SK-N-SH (cell line): ENCODE results near the gene PDGFA. TPM values are rescaled to one million over a fixed set of nuclear protein-coding genes. Genes with fewer than 3 reads are reported as not detected.
A peak's percentile ranks its signal among the peaks of the same experiment; 100 is the strongest.

Experiments
- CTCF ChIA-PET: fragments of 300-600, 350-600 bp; formaldehyde crosslinking; extraction: SDS; loops from one replicate; lab custom pipeline; 2021; lab: Yijun Ruan, JAX
- POLR2A ChIA-PET: fragments of 350-600 bp; sonication (Branson Sonifier 250); formaldehyde crosslinking; extraction: SDS; loops from one replicate; lab custom pipeline; 2020; ENCODE audit warnings: antibody characterized with exemption, inconsistent platforms; lab: Yijun Ruan, JAX
- DNase-seq: peaks from one replicate; pipeline ENCODE4 v3.0.0; 2012
- H2AFZ ChIP-seq: fragments of 200-600 bp; sonication (generic); 2 replicates; pipeline ENCODE4 v1.8.1; 2016; ENCODE audit warnings: antibody characterized with exemption, mild to moderate bottlenecking, low read depth
- H3F3A ChIP-seq: fragments of 200-600 bp; sonication (generic); replicated peaks from 2 replicates; pipeline ENCODE3; 2016; ENCODE audit warnings: antibody characterized with exemption, mild to moderate bottlenecking; ENCODE audit not compliant: insufficient read depth
- H3K27ac ChIP-seq, 2 experiments: fragments of 200-500 bp in 1 of 2; fragments of 200-600 bp in 1 of 2; sonication (Bioruptor generic) in 1 of 2; sonication (generic), shearing (Covaris generic) in 1 of 2; 2 replicates each; pipeline versions ENCODE4 v1.5.1 to v1.6.1; 2014 to 2016; ENCODE audit warnings: low read depth in 2 of 2, inconsistent platforms in 1 of 2, low read length in 1 of 2, mild to moderate bottlenecking in 1 of 2, mixed read lengths in 1 of 2
- H3K27me3 ChIP-seq: fragments of 200-600 bp; sonication (generic), shearing (Covaris generic); 2 replicates; pipeline ENCODE4 v1.6.1; 2016; ENCODE audit warnings: mixed run types; ENCODE audit not compliant: insufficient read depth
- H3K36me3 ChIP-seq, 2 experiments: fragments of 200-500 bp in 1 of 2; fragments of 200-600 bp in 1 of 2; sonication (Bioruptor generic) in 1 of 2; sonication (generic) in 1 of 2; replicated peaks in 1 of 2; 2 replicates each; pipeline versions ENCODE3 to v1.5.1; 2014 to 2016; ENCODE audit warnings: low read length in 1 of 2, mild to moderate bottlenecking in 1 of 2; ENCODE audit not compliant: insufficient read depth in 2 of 2, control insufficient read depth in 1 of 2
- H3K4me1 ChIP-seq, 2 experiments: fragments of 200-500 bp in 1 of 2; fragments of 200-600 bp in 1 of 2; sonication (Bioruptor generic) in 1 of 2; sonication (generic), shearing (Covaris generic) in 1 of 2; 2 replicates each; pipeline versions ENCODE4 v1.5.1 to v1.6.1; 2014 to 2016; ENCODE audit warnings: low read depth in 1 of 2, low read length in 1 of 2, mixed run types in 1 of 2; ENCODE audit not compliant: insufficient read depth in 2 of 2, control insufficient read depth in 1 of 2
- H3K4me2 ChIP-seq: fragments of 200-600 bp; sonication (generic), shearing (Covaris generic); 2 replicates; pipeline ENCODE4 v1.6.1; 2017; ENCODE audit warnings: mixed run types
- H3K4me3 ChIP-seq, 2 experiments: fragments of 200-500 bp in 1 of 2; fragments of 200-600 bp in 1 of 2; sonication (Bioruptor generic) in 1 of 2; sonication (generic), shearing (Covaris generic) in 1 of 2; 2 replicates each; pipeline versions ENCODE4 v1.5.1 to v1.8.1; 2014 to 2016; ENCODE audit warnings: low read depth in 2 of 2, inconsistent platforms in 1 of 2, low read length in 1 of 2, mild to moderate bottlenecking in 1 of 2, mixed read lengths in 1 of 2, moderate library complexity in 1 of 2
- H3K79me2 ChIP-seq: fragments of 200-600 bp; sonication (generic); 2 replicates; pipeline ENCODE4 v1.8.1; 2017; ENCODE audit warnings: mild to moderate bottlenecking; ENCODE audit not compliant: insufficient read depth
- H3K9ac ChIP-seq: fragments of 200-600 bp; sonication (generic); 2 replicates; pipeline ENCODE4 v1.6.1; 2017; ENCODE audit warnings: mixed run types
- H3K9me2 ChIP-seq: fragments of 200-600 bp; sonication (generic); 2 replicates; pipeline ENCODE4 v1.6.1; 2017; ENCODE audit warnings: mixed run types
- H3K9me3 ChIP-seq: fragments of 200-600 bp; sonication (generic); 2 replicates; pipeline ENCODE4 v1.6.1; 2017; ENCODE audit warnings: mixed run types, mild to moderate bottlenecking, moderate library complexity
- H4K20me1 ChIP-seq: fragments of 200-600 bp; sonication (generic); 2 replicates; pipeline ENCODE4 v1.6.1; 2017; ENCODE audit warnings: mild to moderate bottlenecking, mixed run types; ENCODE audit not compliant: insufficient read depth
- EZH2phosphoT487 ChIP-seq: fragments of 200-600 bp; sonication (generic); IDR thresholded peaks from 2 replicates; pipeline ENCODE4 v1.6.1; 2017; ENCODE audit warnings: low read depth, mixed run types, mild to moderate bottlenecking, antibody characterized with exemption, moderate library complexity, borderline replicate concordance
- FOSL2 ChIP-seq: IDR thresholded peaks from 2 replicates; pipeline ENCODE4 v1.4.0; 2012; ENCODE audit warnings: low read depth, mild to moderate bottlenecking, moderate library complexity, borderline replicate concordance
- FOXM1 ChIP-seq: IDR thresholded peaks from 2 replicates; pipeline ENCODE4 v1.4.0; 2012; ENCODE audit warnings: low read depth, mild to moderate bottlenecking
- GATA2 ChIP-seq: sonication (generic); formaldehyde crosslinking; IDR thresholded peaks from 2 replicates; pipeline ENCODE4 v1.5.0; 2020; ENCODE audit warnings: mild to moderate bottlenecking, missing genetic modification reagents
- NRF1 ChIP-seq: IDR thresholded peaks from 2 replicates; pipeline ENCODE4 v1.6.1; 2012; ENCODE audit warnings: low read depth, mild to moderate bottlenecking, low read length
- POLR2AphosphoS5 ChIP-seq: IDR thresholded peaks from 2 replicates; pipeline ENCODE4 v1.6.1; 2012; ENCODE audit warnings: low read depth, low read length
- RAD21 ChIP-seq: IDR thresholded peaks from 2 replicates; pipeline ENCODE4 v1.6.1; 2012; ENCODE audit warnings: mild to moderate bottlenecking, low read length
- RCOR1 ChIP-seq: fragments of 150-350 bp; IDR thresholded peaks from 2 replicates; pipeline ENCODE4 v1.6.1; 2017; ENCODE audit warnings: antibody characterized with exemption, low read length
- SMC3 ChIP-seq: IDR thresholded peaks from 2 replicates; pipeline ENCODE4 v1.6.1; 2012; ENCODE audit warnings: low read depth, low read length, improper control_type of control experiment
- YY1 ChIP-seq: IDR thresholded peaks from 2 replicates; pipeline ENCODE4 v1.4.0; 2012; ENCODE audit warnings: low read depth, mild to moderate bottlenecking
- WGBS: methylation state at CpG from one replicate; pipeline ENCODE4 v1.1.6; 2017; ENCODE audit warnings: low lambda C conversion rate; 5-methylcytosine and 5-hydroxymethylcytosine counted together
- polyA plus RNA-seq, 3 experiments: library from polyadenylated mRNA; depleted of rRNA; stranded (reverse); fragments of >200 nt; gene quantifications; 2 replicates each; pipeline ENCODE4 v1.2.3, GENCODE V29; 2012
- TF ChIP-seq, protein P1 (sequence below): IDR thresholded peaks from 2 replicates; pipeline ENCODE4 v1.6.1; 2012; ENCODE audit warnings: mild to moderate bottlenecking, low read depth, low read length, moderate library complexity
- TF ChIP-seq, protein P2 (sequence below): fragments of 200-600 bp; sonication (generic); IDR thresholded peaks from 2 replicates; pipeline ENCODE4 v1.6.1; 2017; ENCODE audit warnings: antibody characterized with exemption, mild to moderate bottlenecking, moderate library complexity
- TF ChIP-seq, protein P3 (sequence below): IDR thresholded peaks from 2 replicates; pipeline ENCODE4 v1.4.0; 2012; ENCODE audit warnings: low read depth, borderline replicate concordance

The PDGFA gene
- polyA plus RNA-seq, 1 of the 3 experiments (the other 2 are of a cell fraction) = 18.9 TPM

- H3K4me3 ChIP-seq = no peak overlapping the region
- no peaks in the 10 kb centered on the region for H3K9me2 ChIP-seq
- no peaks in the 10 kb centered on the region for H3K4me1 ChIP-seq
- no peak overlapping the region for H3K27ac ChIP-seq
- WGBS = 93% methylated on average over 11 of the region's 11 CpGs
- TF ChIP-seq, protein P1, sequence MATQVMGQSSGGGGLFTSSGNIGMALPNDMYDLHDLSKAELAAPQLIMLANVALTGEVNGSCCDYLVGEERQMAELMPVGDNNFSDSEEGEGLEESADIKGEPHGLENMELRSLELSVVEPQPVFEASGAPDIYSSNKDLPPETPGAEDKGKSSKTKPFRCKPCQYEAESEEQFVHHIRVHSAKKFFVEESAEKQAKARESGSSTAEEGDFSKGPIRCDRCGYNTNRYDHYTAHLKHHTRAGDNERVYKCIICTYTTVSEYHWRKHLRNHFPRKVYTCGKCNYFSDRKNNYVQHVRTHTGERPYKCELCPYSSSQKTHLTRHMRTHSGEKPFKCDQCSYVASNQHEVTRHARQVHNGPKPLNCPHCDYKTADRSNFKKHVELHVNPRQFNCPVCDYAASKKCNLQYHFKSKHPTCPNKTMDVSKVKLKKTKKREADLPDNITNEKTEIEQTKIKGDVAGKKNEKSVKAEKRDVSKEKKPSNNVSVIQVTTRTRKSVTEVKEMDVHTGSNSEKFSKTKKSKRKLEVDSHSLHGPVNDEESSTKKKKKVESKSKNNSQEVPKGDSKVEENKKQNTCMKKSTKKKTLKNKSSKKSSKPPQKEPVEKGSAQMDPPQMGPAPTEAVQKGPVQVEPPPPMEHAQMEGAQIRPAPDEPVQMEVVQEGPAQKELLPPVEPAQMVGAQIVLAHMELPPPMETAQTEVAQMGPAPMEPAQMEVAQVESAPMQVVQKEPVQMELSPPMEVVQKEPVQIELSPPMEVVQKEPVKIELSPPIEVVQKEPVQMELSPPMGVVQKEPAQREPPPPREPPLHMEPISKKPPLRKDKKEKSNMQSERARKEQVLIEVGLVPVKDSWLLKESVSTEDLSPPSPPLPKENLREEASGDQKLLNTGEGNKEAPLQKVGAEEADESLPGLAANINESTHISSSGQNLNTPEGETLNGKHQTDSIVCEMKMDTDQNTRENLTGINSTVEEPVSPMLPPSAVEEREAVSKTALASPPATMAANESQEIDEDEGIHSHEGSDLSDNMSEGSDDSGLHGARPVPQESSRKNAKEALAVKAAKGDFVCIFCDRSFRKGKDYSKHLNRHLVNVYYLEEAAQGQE = no peak
- no peak for TF ChIP-seq FOXM1
- TF ChIP-seq YY1 = no peak
- no peak for TF ChIP-seq EZH2phosphoT487
- no peak for TF ChIP-seq SMC3
- no peak for TF ChIP-seq GATA2 (CRISPR knock-in tag)
- no peak for TF ChIP-seq RCOR1
- TF ChIP-seq, protein P2, sequence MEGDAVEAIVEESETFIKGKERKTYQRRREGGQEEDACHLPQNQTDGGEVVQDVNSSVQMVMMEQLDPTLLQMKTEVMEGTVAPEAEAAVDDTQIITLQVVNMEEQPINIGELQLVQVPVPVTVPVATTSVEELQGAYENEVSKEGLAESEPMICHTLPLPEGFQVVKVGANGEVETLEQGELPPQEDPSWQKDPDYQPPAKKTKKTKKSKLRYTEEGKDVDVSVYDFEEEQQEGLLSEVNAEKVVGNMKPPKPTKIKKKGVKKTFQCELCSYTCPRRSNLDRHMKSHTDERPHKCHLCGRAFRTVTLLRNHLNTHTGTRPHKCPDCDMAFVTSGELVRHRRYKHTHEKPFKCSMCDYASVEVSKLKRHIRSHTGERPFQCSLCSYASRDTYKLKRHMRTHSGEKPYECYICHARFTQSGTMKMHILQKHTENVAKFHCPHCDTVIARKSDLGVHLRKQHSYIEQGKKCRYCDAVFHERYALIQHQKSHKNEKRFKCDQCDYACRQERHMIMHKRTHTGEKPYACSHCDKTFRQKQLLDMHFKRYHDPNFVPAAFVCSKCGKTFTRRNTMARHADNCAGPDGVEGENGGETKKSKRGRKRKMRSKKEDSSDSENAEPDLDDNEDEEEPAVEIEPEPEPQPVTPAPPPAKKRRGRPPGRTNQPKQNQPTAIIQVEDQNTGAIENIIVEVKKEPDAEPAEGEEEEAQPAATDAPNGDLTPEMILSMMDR = no peak
- TF ChIP-seq, all 33 proteins: peak for 0
- Histone ChIP-seq H3F3A (no peaks in the 10 kb centered on the region), H3K79me2 (no peaks in the 10 kb centered on the region), H4K20me1 (no peaks in the 10 kb centered on the region), H2AFZ (no peak overlapping the region), H3K27me3 (no peaks in the 10 kb centered on the region), H3K9ac (no peak overlapping the region), H3K9me3 (no peaks in the 10 kb centered on the region), H3K36me3 (no peaks in the 10 kb centered on the region), H3K4me2 (no peak overlapping the region)
- ChIA-PET CTCF (no interaction called here), POLR2A (no interaction called here)
- DNase-seq = no peak
Measured at GRCh38 chr7:563629-564170, 44.1 kb upstream of the PDGFA start.

- Histone ChIP-seq H4K20me1 (no peaks in the 10 kb centered on the region), H3K79me2 (no peaks in the 10 kb centered on the region), H3K9me3 (no peaks in the 10 kb centered on the region), H3K36me3 (no peaks in the 10 kb centered on the region), H3K4me1 (no peaks in the 10 kb centered on the region), H3K4me2 (no peak overlapping the region), H3K9ac (no peak overlapping the region), H3F3A (no peaks in the 10 kb centered on the region), H3K27me3 (no peaks in the 10 kb centered on the region), H3K27ac (no peak overlapping the region), H3K4me3 (no peak overlapping the region), H3K9me2 (no peaks in the 10 kb centered on the region), H2AFZ (no peak overlapping the region)
- no peak for DNase-seq
- CTCF ChIA-PET = no interaction called here
- WGBS = 92% methylated on average over 13 of the region's 17 CpGs
- TF ChIP-seq POLR2AphosphoS5 (no peak), NRF1 (no peak), GATA2 (CRISPR knock-in tag) (no peak), RAD21 (no peak), FOSL2 (no peak)
- TF ChIP-seq, protein P1 = peak; percentile 69
- TF ChIP-seq, protein P3, sequence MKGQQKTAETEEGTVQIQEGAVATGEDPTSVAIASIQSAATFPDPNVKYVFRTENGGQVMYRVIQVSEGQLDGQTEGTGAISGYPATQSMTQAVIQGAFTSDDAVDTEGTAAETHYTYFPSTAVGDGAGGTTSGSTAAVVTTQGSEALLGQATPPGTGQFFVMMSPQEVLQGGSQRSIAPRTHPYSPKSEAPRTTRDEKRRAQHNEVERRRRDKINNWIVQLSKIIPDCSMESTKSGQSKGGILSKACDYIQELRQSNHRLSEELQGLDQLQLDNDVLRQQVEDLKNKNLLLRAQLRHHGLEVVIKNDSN = no peak
- POLR2A ChIA-PET = no interaction called here
Measured at GRCh38 chr7:562789-563628, 43.4 kb upstream of the PDGFA start.
